Glutamatergic neuron (in vitro differentiated cells): Measurements from ENCODE around the gene RHOBTB3. TPM values are rescaled to one million over a fixed set of nuclear protein-coding genes. Genes with fewer than 3 reads are reported as not detected.

Experiments
- DNase-seq: peaks from one replicate; pipeline ENCODE4 v3.0.0; 2022
- H3K27ac Mint-ChIP-seq: one replicate; pipeline ENCODE4 v1.8.0; 2020; ENCODE audit warnings: mild to moderate bottlenecking, mixed read lengths, inconsistent platforms; ENCODE audit not compliant: unreplicated experiment
- H3K27me3 Mint-ChIP-seq: one replicate; pipeline ENCODE4 v1.8.0; 2020; ENCODE audit warnings: mild to moderate bottlenecking, moderate library complexity, mixed read lengths, inconsistent platforms; ENCODE audit not compliant: unreplicated experiment
- H3K36me3 Mint-ChIP-seq: one replicate; pipeline ENCODE4 v1.8.0; 2020; ENCODE audit warnings: mild to moderate bottlenecking, mixed read lengths, inconsistent platforms; ENCODE audit not compliant: unreplicated experiment
- H3K4me1 Mint-ChIP-seq: one replicate; pipeline ENCODE4 v1.8.0; 2020; ENCODE audit warnings: mild to moderate bottlenecking, low read depth, mixed read lengths, inconsistent platforms; ENCODE audit not compliant: unreplicated experiment
- H3K4me3 Mint-ChIP-seq: one replicate; pipeline ENCODE4 v1.8.0; 2020; ENCODE audit warnings: mild to moderate bottlenecking, mixed read lengths, inconsistent platforms; ENCODE audit not compliant: unreplicated experiment
- H3K9me3 Mint-ChIP-seq: one replicate; pipeline ENCODE4 v1.8.0; 2020; ENCODE audit warnings: mild to moderate bottlenecking, moderate library complexity, mixed read lengths, inconsistent platforms; ENCODE audit not compliant: unreplicated experiment
- total RNA-seq: library from RNA; stranded (reverse); fragmentation: NEBNext Ultra II Directional; extraction: Animal tissue kit (Norgen Biotek cat#: 25700); gene quantifications from one replicate; pipeline ENCODE4 v1.2.1, GENCODE V29; 2021; ENCODE audit not compliant: unreplicated experiment
- TF ChIP-seq, protein P1 (sequence below): fragments of 200-600 bp; sonication (generic); IDR thresholded peaks from one replicate; pipeline ENCODE4 v1.5.0; 2021; ENCODE audit not compliant: partially characterized antibody, unreplicated experiment

RHOBTB3 gene
- total RNA-seq, 1 donor from 2014 or later: 39.0 TPM

GRCh38 chr5:95717439-95717838, 13.7 kb upstream of the RHOBTB3 start:
- Mint-ChIP-seq H3K27me3 (no peaks in the 10 kb centered on the region), H3K9me3 (no peaks in the 10 kb centered on the region), H3K36me3 (no peaks in the 10 kb centered on the region), H3K27ac (no peak overlapping the region), H3K4me1 (no peaks in the 10 kb centered on the region), H3K4me3 (no peak overlapping the region)
- TF ChIP-seq, protein P1, sequence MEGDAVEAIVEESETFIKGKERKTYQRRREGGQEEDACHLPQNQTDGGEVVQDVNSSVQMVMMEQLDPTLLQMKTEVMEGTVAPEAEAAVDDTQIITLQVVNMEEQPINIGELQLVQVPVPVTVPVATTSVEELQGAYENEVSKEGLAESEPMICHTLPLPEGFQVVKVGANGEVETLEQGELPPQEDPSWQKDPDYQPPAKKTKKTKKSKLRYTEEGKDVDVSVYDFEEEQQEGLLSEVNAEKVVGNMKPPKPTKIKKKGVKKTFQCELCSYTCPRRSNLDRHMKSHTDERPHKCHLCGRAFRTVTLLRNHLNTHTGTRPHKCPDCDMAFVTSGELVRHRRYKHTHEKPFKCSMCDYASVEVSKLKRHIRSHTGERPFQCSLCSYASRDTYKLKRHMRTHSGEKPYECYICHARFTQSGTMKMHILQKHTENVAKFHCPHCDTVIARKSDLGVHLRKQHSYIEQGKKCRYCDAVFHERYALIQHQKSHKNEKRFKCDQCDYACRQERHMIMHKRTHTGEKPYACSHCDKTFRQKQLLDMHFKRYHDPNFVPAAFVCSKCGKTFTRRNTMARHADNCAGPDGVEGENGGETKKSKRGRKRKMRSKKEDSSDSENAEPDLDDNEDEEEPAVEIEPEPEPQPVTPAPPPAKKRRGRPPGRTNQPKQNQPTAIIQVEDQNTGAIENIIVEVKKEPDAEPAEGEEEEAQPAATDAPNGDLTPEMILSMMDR: no peak
- DNase-seq: no peak

DNA sequence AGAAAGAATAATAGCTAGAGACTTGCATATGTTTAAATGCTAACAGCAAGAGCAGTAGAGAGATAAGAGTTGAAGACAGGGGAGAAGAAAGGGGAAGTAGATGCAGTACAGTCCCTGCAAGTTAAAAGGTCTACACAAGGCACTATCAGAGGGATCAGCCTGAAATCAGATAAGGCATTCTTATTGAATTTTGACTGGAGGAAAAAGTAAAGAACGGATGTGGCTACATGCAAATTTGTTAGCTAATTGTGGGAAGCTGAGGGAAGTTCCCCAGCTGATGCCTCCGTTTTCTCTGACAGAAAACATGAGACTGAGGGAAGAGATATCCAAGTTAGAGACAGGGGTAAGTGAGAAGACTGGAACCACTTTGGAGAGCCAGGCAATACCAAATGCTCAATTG, 12.9 kb upstream of the RHOBTB3 start:
- Mint-ChIP-seq H3K4me1 (no peaks in the 10 kb centered on the region), H3K27me3 (no peaks in the 10 kb centered on the region), H3K36me3 (no peaks in the 10 kb centered on the region), H3K9me3 (no peaks in the 10 kb centered on the region), H3K27ac (no peak overlapping the region), H3K4me3 (no peak overlapping the region)
- TF ChIP-seq, protein P1: no peak
- DNase-seq: no peak

DNA sequence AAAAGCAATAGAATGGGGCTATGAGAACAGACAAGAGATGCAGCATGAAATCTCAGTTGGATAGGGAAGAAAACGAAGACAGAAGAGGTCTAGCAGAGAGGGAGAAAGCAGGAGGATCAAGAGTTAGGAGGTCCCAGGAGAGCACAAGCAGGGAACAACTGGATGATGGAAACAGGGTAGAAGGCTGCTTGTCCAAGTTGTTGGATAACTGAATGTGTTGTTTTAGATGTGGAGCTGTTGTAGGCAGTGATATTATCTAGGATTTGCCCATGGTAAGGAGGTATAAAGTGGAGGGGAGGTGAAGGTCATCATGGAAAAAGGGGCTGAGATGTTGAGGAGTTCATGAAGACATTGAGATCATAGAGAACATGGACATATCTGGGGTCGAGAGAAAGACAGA, 12.4 kb upstream of the RHOBTB3 start:
- Mint-ChIP-seq H3K4me3 (no peak overlapping the region), H3K27me3 (no peaks in the 10 kb centered on the region), H3K27ac (no peak overlapping the region), H3K36me3 (no peaks in the 10 kb centered on the region), H3K9me3 (no peaks in the 10 kb centered on the region), H3K4me1 (no peaks in the 10 kb centered on the region)
- DNase-seq: no peak
- TF ChIP-seq, protein P1: no peak

GRCh38 chr5:95720094-95720786, 10.9 kb upstream of the RHOBTB3 start:
- TF ChIP-seq, protein P1: no peak
- no peaks in the 10 kb centered on the region for H3K27me3 Mint-ChIP-seq
- H3K36me3 Mint-ChIP-seq: no peaks in the 10 kb centered on the region
- H3K4me3 Mint-ChIP-seq: no peak overlapping the region
- H3K9me3 Mint-ChIP-seq: no peaks in the 10 kb centered on the region
- H3K4me1 Mint-ChIP-seq: no peaks in the 10 kb centered on the region
- DNase-seq: no peak
- H3K27ac Mint-ChIP-seq: no peak overlapping the region

DNA sequence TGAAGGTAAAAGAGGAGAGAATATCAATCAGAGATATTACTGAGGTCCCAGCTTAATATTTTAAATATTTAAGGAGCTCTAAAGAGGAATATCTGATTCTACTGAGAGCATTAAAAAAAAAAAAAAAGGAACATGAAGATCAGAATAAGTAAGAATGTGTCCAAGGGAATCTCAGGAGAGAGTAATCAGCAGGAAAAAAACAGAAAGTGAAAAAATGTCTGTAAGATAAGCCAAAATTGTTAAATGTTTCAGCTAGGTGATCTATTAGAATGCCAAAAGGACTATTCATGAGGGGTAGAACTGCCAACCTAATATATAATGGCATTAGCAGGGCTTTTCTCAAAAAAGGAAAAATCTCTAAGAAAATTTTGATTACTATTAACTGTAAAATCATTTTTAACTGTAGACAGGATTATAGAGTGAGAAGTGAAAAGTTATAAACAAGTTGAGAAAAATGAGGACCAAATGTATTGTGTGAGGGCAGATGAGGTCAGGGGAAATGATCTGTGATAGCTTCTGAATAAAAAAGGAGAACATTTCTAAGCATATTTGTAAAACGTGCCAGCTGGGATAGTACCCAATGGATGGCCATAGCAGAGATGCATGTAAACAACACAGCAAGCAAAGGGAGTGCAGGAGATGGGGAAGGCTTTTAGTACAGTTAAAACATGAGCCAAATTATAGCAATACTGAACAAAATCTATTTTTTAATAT, 9.4 kb upstream of the RHOBTB3 start:
- TF ChIP-seq, protein P1: no peak
- Mint-ChIP-seq H3K36me3 (no peaks in the 10 kb centered on the region), H3K9me3 (no peaks in the 10 kb centered on the region), H3K4me1 (no peaks in the 10 kb centered on the region), H3K27me3 (no peaks in the 10 kb centered on the region), H3K4me3 (no peak overlapping the region), H3K27ac (no peak overlapping the region)
- no peak for DNase-seq
